ENCODE measurements around the gene PORCN. TPM values are rescaled to one million over a fixed set of nuclear protein-coding genes. Genes with fewer than 3 reads are reported as not detected.
A peak's percentile ranks its signal among the peaks of the same experiment; 100 is the strongest.

PORCN gene
- total and polyA plus RNA-seq, 2 donors (not counting 3 experiments of a cell fraction or from before 2014, with no cell fraction given), result 7.6 to 21.0 TPM

DNA sequence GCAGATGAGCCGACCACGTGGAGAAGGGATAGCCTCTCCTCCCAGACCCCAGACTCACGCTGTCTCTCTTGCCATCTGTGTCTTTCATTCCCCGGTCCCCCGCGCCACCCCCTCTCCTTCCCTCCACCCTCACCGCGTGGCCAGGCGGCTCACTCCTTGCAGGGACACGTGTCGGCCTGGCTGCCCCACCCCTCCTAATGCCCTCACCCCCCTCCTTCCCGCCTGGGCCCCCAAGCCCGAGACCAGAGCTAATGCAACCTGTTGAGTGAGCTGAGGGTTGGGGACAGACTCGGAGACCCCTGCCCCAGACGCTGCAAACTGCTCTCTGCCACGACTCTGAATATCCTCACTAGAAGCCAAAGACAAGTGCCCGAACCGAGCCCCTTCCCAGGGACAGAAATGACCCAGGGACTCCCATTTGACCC, 40.5 kb upstream of the PORCN start:
- Histone ChIP-seq H2AFZ (ENCODE audit: low read depth, low read length) (peak overlapping the region; percentile 79), H3K9me3 (replicated peaks; ENCODE audit: control insufficient read depth, insufficient read depth, low read length) (no peaks in the 10 kb centered on the region), H3K79me2 (ENCODE audit: control insufficient read depth, insufficient read depth, low read length) (peaks cover 10% of the 10 kb centered on the region), H3K27ac (ENCODE audit: insufficient read depth, low read depth, low read length) (peak overlapping the region; percentile 7), H3K9me1 (replicated peaks; ENCODE audit: control insufficient read depth, extremely low read depth, insufficient read depth, low read length) (no peaks in the 10 kb centered on the region), H3K27me3 (ENCODE audit: control insufficient read depth in 2 of 2, insufficient read depth in 2 of 2, low read length in 2 of 2) (peaks cover 2 to 8% of the 10 kb centered on the region in 2 experiments), H4K20me1 (replicated peaks; ENCODE audit: control insufficient read depth, extremely low read depth, insufficient read depth, low read length) (no peaks in the 10 kb centered on the region), H3K36me3 (ENCODE audit: control insufficient read depth in 2 of 2, extremely low read depth in 1 of 2, insufficient read depth in 2 of 2, low read length in 2 of 2) (no peaks in the 10 kb centered on the region), H3K9ac (replicated peaks; ENCODE audit: extremely low read depth, insufficient read depth, low read length) (no peak overlapping the region), H3K4me1 (ENCODE audit: control insufficient read depth, extremely low read depth, insufficient read depth, low read length) (no peaks in the 10 kb centered on the region), H3K4me2 (ENCODE audit: insufficient read depth, low read length) (no peak overlapping the region), H3K4me3 (replicated peaks in 1 of 3; ENCODE audit: insufficient read depth in 1 of 3, low read depth in 1 of 3, low read length in 3 of 3) (peak overlapping the region; percentile 11 to 62 (median 15))
- ChIA-PET CTCF (interaction anchor here (1.1 to 1.5 kb wide), 2 partner anchors 54 to 385 kb away, joined by 3 to 6 read pairs; partner anchors contain the start of gene EBP), POLR2A (interaction anchor here (1.2 kb wide), 1 partner anchor 107 kb away, joined by 3 read pairs; no protein-coding TSS in a partner anchor)
- TF ChIP-seq MYC (IDR thresholded peaks at IDR 0.05; ENCODE audit: low read depth, low read length) (peak; percentile 41), JUN (IDR thresholded peaks at IDR 0.05; ENCODE audit: borderline replicate concordance, insufficient read depth, insufficient read length, low read depth) (no peak)
- no peak for DNase-seq (ENCODE audit: low read depth, low spot score)
- intact Hi-C loops (cut with micrococcal nuclease) (no loop called here), dilution Hi-C loops (cut with MboI; ENCODE audit: extremely low pct_ligation_motif_present, low sequenced_read_pairs) (no loop called here)
- no TSS peak for BruUV-seq (replicated peaks)
- peak; percentile 62 for FAIRE-seq

DNA sequence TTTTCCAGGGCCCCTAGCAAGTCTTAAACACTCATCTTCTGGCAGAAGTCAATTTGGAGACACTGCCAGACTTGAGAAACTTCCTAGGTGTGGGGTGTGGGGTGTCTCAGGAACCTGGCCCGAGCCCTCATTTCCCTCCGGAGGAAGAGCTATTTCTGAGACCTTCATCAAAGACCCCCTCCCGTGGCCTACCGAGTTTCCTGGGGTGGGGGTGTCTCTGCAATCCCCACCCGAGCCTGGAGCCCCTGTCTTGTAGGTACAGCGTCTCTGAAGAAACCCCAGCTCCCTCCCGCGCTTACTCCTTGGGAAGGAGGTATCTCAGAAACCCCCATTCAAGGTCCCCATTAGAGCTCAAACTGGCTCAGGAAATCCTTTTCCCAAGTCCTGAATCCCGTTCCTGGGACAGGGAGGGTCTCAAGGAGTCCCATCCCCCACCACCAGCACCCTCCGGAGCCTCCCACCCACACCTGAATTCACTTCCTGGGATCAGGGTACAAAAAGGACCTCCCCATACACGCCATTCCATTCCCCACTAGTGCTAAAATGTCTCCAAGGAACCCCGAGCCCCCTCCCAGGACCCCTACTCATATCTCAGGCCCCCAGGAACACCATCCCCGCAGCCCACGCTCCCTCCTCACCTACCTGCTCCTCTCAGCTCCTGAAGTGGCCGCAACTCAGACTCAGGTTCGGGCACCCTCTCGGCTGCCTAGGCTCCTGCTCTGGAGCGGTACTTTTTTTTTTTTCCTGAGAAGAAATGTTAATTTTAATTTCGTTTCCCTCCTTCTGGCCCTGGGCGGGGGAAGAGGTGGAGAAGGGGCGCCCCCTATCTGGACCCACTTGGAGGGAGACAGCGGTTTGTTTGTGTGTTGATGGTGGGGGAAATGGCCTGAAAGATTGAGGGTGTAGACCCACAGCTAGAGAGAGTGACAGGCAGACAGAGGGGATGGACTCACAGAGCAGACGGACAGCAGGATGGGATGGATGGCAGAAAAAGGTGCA, 39.8 kb upstream of the PORCN start:
- no peaks in the 10 kb centered on the region for H4K20me1 ChIP-seq (replicated peaks; ENCODE audit: control insufficient read depth, extremely low read depth, insufficient read depth, low read length)
- FAIRE-seq (no peak), DNase-seq (ENCODE audit: low read depth, low spot score) (no peak)
- H3K4me3 ChIP-seq (replicated peaks in 1 of 3; ENCODE audit: insufficient read depth in 1 of 3, low read depth in 1 of 3, low read length in 3 of 3), result peak overlapping the region in 2 of 3 experiments; percentile 8 to 62
- POLR2A ChIA-PET, result no interaction called here
- intact Hi-C loops (cut with micrococcal nuclease), result no loop called here
- H3K4me2 ChIP-seq (ENCODE audit: insufficient read depth, low read length), result peak overlapping the region; percentile 24
- H2AFZ ChIP-seq (ENCODE audit: low read depth, low read length), result peak overlapping the region; percentile 54
- H3K79me2 ChIP-seq (ENCODE audit: control insufficient read depth, insufficient read depth, low read length), result peaks cover 10% of the 10 kb centered on the region
- TF ChIP-seq FOS (IDR thresholded peaks at IDR 0.05; ENCODE audit: borderline replicate concordance, insufficient read depth, low read length) (no peak), POLR2AphosphoS5 (IDR thresholded peaks at IDR 0.05; ENCODE audit: insufficient read depth, low read depth, low read length) (no peak), MYC (IDR thresholded peaks at IDR 0.05; ENCODE audit: low read depth, low read length) (no peak)
- TF ChIP-seq, protein P1, sequence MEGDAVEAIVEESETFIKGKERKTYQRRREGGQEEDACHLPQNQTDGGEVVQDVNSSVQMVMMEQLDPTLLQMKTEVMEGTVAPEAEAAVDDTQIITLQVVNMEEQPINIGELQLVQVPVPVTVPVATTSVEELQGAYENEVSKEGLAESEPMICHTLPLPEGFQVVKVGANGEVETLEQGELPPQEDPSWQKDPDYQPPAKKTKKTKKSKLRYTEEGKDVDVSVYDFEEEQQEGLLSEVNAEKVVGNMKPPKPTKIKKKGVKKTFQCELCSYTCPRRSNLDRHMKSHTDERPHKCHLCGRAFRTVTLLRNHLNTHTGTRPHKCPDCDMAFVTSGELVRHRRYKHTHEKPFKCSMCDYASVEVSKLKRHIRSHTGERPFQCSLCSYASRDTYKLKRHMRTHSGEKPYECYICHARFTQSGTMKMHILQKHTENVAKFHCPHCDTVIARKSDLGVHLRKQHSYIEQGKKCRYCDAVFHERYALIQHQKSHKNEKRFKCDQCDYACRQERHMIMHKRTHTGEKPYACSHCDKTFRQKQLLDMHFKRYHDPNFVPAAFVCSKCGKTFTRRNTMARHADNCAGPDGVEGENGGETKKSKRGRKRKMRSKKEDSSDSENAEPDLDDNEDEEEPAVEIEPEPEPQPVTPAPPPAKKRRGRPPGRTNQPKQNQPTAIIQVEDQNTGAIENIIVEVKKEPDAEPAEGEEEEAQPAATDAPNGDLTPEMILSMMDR (IDR thresholded peaks at IDR 0.05; ENCODE audit: extremely low read depth in 1 of 2, insufficient read depth in 1 of 2, low read depth in 1 of 2, low read length in 2 of 2), result peak in 1 of 2 donors; percentile 8
- H3K27me3 ChIP-seq (ENCODE audit: control insufficient read depth in 2 of 2, insufficient read depth in 2 of 2, low read length in 2 of 2), result peaks cover 2 to 8% of the 10 kb centered on the region in 2 experiments
- peak overlapping the region; percentile 7 for H3K27ac ChIP-seq (ENCODE audit: insufficient read depth, low read depth, low read length)
- dilution Hi-C loops (cut with MboI; ENCODE audit: extremely low pct_ligation_motif_present, low sequenced_read_pairs), result no loop called here
- H3K36me3 ChIP-seq (ENCODE audit: control insufficient read depth in 2 of 2, extremely low read depth in 1 of 2, insufficient read depth in 2 of 2, low read length in 2 of 2), result no peaks in the 10 kb centered on the region
- H3K9me3 ChIP-seq (replicated peaks; ENCODE audit: control insufficient read depth, insufficient read depth, low read length), result no peaks in the 10 kb centered on the region
- peak overlapping the region; percentile 23 for H3K9ac ChIP-seq (replicated peaks; ENCODE audit: extremely low read depth, insufficient read depth, low read length)
- BruUV-seq (replicated peaks), result no TSS peak
- H3K9me1 ChIP-seq (replicated peaks; ENCODE audit: control insufficient read depth, extremely low read depth, insufficient read depth, low read length), result no peaks in the 10 kb centered on the region
- CTCF ChIA-PET, result interaction anchor here (1.1 to 1.5 kb wide), 2 partner anchors 53 to 386 kb away, joined by 3 to 6 read pairs; partner anchors contain the start of gene EBP
- H3K4me1 ChIP-seq (ENCODE audit: control insufficient read depth, extremely low read depth, insufficient read depth, low read length), result no peaks in the 10 kb centered on the region
